HepG2 (cell line): ENCODE results near the gene NIT2. TPM values are rescaled to one million over a fixed set of nuclear protein-coding genes. Genes with fewer than 3 reads are reported as not detected.
A peak's percentile ranks its signal among the peaks of the same experiment; 100 is the strongest.

Source experiments
- ATAC-seq: fragments of 200-7000 bp; cut with Tn5 transposase; 3 replicates; pipeline ENCODE4 v1.9.1; 2020; ENCODE audit warnings: mild to moderate bottlenecking, moderate library complexity
- BruUV-seq: library from RNA; stranded (reverse); fragments of 400-500 nt; replicated peaks from 2 replicates; lab custom pipeline; 2021; lab: Mats Ljungman, UMichigan
- CTCF ChIA-PET: fragments of 300-600 bp; formaldehyde crosslinking; extraction: SDS; loops from one replicate; lab custom pipeline; 2021; ENCODE audit warnings: low total read pairs, inconsistent platforms, low intra/inter-chr PET ratio; lab: Yijun Ruan, JAX
- POLR2A ChIA-PET: fragments of 350-600 bp; sonication (Branson Sonifier 250); formaldehyde crosslinking; loops from one replicate; lab custom pipeline; 2020; ENCODE audit warnings: antibody characterized with exemption, inconsistent platforms; lab: Yijun Ruan, JAX
- DNase-seq: peaks from one replicate; pipeline ENCODE4 v3.0.0-alpha.2; 2015; ENCODE audit warnings: low spot score
- FAIRE-seq: peaks from 3 replicates; lab custom pipeline; 2011; peaks lifted over from hg19 to GRCh38; lab: Jason Lieb, UNC
- H2AFZ ChIP-seq: one replicate; pipeline ENCODE4 v1.6.1; 2011; ENCODE audit warnings: low read length, inconsistent platforms
- H3K27ac ChIP-seq: fragments of 300-600 bp; 3 replicates; pipeline ENCODE4 v1.8.0; 2011; ENCODE audit warnings: mixed run types, mild to moderate bottlenecking, mixed read lengths, low read length, inconsistent platforms; ENCODE audit not compliant: insufficient read depth; ENCODE audit errors: extremely low read length
- H3K27me3 ChIP-seq, 2 experiments: fragments of 200-600 bp in 1 of 2; 2 replicates in 1 of 2; 3 replicates in 1 of 2; pipeline versions ENCODE4 v1.6.0 to v1.8.0; 2011; ENCODE audit warnings: low read length in 2 of 2, mild to moderate bottlenecking in 2 of 2, moderate library complexity in 2 of 2, inconsistent platforms in 1 of 2; ENCODE audit not compliant: insufficient read depth in 2 of 2, control insufficient read depth in 1 of 2
- H3K36me3 ChIP-seq, 2 experiments: fragments of 200-600 bp in 1 of 2; replicated peaks in 1 of 2; 2 replicates in 1 of 2; 3 replicates in 1 of 2; pipeline versions ENCODE4 v1.5.1 to v1.8.0; 2011; ENCODE audit warnings: low read length in 2 of 2, inconsistent platforms in 1 of 2; ENCODE audit not compliant: insufficient read depth in 2 of 2, control insufficient read depth in 1 of 2
- H3K4me1 ChIP-seq: 2 replicates; pipeline ENCODE4 v1.5.1; 2012; ENCODE audit warnings: low read length, inconsistent platforms; ENCODE audit not compliant: insufficient read depth
- H3K4me2 ChIP-seq: 2 replicates; pipeline ENCODE4 v1.6.0; 2011; ENCODE audit warnings: low read depth, low read length, inconsistent platforms
- H3K4me3 ChIP-seq, 3 experiments: fragments of 200-600 bp in 1 of 3; sonication (generic), shearing (Covaris generic) in 1 of 3; replicated peaks in 1 of 3; 2 replicates each; pipeline ENCODE4 v1.5.1; 2011 to 2016; ENCODE audit warnings: low read length in 3 of 3, inconsistent platforms in 2 of 3, low read depth in 2 of 3, mild to moderate bottlenecking in 2 of 3, control low read depth in 1 of 3, mixed read lengths in 1 of 3; ENCODE audit not compliant: insufficient read depth in 1 of 3
- H3K79me2 ChIP-seq: one replicate; pipeline ENCODE4 v1.6.1; 2011; ENCODE audit warnings: low read length, inconsistent platforms; ENCODE audit not compliant: insufficient read depth
- H3K9ac ChIP-seq: 2 replicates; pipeline ENCODE4 v1.6.0; 2011; ENCODE audit warnings: mild to moderate bottlenecking, low read depth, low read length, inconsistent platforms; ENCODE audit not compliant: insufficient read depth
- H3K9me3 ChIP-seq: 2 replicates; pipeline ENCODE4 v1.5.1; 2012; ENCODE audit warnings: mild to moderate bottlenecking, low read length
- H4K20me1 ChIP-seq: 2 replicates; pipeline ENCODE4 v1.6.0; 2011; ENCODE audit warnings: inconsistent platforms, mild to moderate bottlenecking, low read length, moderate library complexity; ENCODE audit not compliant: insufficient read depth
- FOXO1 ChIP-seq: sonication (generic); formaldehyde crosslinking; IDR thresholded peaks from 2 replicates; pipeline ENCODE4 v1.4.0; 2020; ENCODE audit warnings: missing genetic modification reagents
- HMG20A ChIP-seq: IDR thresholded peaks from 2 replicates; pipeline ENCODE4 v1.6.1; 2016; ENCODE audit warnings: borderline replicate concordance
- RARA ChIP-seq: IDR thresholded peaks from 2 replicates; pipeline ENCODE4 v1.6.1; 2016; ENCODE audit warnings: missing genetic modification reagents, missing compliant biosample characterization
- RBM22 ChIP-seq: fragments of 200-400 bp; formaldehyde crosslinking; optimal IDR thresholded peaks from 2 replicates; pipeline ENCODE3; 2017; ENCODE audit warnings: mild to moderate bottlenecking, low read length, moderate library complexity
- ZMYM3 ChIP-seq: sonication (generic); formaldehyde crosslinking; IDR thresholded peaks from 2 replicates; pipeline ENCODE4 v1.5.1; 2020; ENCODE audit warnings: mild to moderate bottlenecking, missing genetic modification reagents
- ZNF121 ChIP-seq: sonication (generic); formaldehyde crosslinking; IDR thresholded peaks from 2 replicates; pipeline ENCODE4 v1.5.0; 2020; ENCODE audit warnings: mild to moderate bottlenecking, missing genetic modification reagents
- ZNF30 ChIP-seq: sonication (generic); formaldehyde crosslinking; IDR thresholded peaks from 2 replicates; pipeline ENCODE4 v1.5.0; 2020; ENCODE audit warnings: mild to moderate bottlenecking, missing genetic modification reagents
- ZNF547 ChIP-seq: sonication (generic); formaldehyde crosslinking; IDR thresholded peaks from 2 replicates; pipeline ENCODE4 v1.5.1; 2020; ENCODE audit warnings: mild to moderate bottlenecking, missing genetic modification reagents
- WGBS: methylation state at CpG from one replicate; pipeline ENCODE4 v1.1.6; 2017; ENCODE audit warnings: low lambda C conversion rate; 5-methylcytosine and 5-hydroxymethylcytosine counted together
- in situ Hi-C: cut with HindIII; loops from 2 replicates; pipeline ENCODE4 v1.10.0; 2017; ENCODE audit warnings: low pct_unique_long_range_greater_than_20kb; ENCODE audit not compliant: extremely low pct_ligation_motif_present
- intact Hi-C: fragments of 100-400 bp; cut with micrococcal nuclease; formaldehyde crosslinking; loops from one replicate; pipeline ENCODE4 v1.10.0; 2022; ENCODE audit not compliant: unreplicated experiment
- polyA plus RNA-seq, 8 experiments: library from polyadenylated mRNA; depleted of rRNA in 3 of 8; stranded (reverse) in 7 of 8; unstranded in 1 of 8; fragments of >200 nt; fragmentation: Illumina TruSeq in 4 of 8; extraction: Trizol in 4 of 8; gene quantifications; 2 replicates each; pipeline versions ENCODE4 v1.2.1 to v1.2.3, GENCODE V29; 2011 to 2016; ENCODE audit warnings: low read depth in 4 of 8, missing spikeins in 1 of 8, mixed read lengths in 1 of 8; ENCODE audit not compliant: insufficient read depth in 1 of 8
- total RNA-seq, 5 experiments: library from RNA; depleted of rRNA; stranded (reverse); fragments of >200 nt; fragmentation: Illumina TruSeq; extraction: Trizol; gene quantifications; 2 replicates each; pipeline ENCODE4 v1.2.3, GENCODE V29; 2016; ENCODE audit warnings: low read depth in 1 of 5
- TF ChIP-seq, protein P1 (sequence below): sonication (generic); formaldehyde crosslinking; IDR thresholded peaks from 2 replicates; pipeline ENCODE4 v1.5.1; 2020; ENCODE audit warnings: mild to moderate bottlenecking, missing genetic modification reagents

Gene NIT2
- total and polyA plus RNA-seq, 2 of the 13 experiments (the other 11 are each of a cell fraction or from before 2014, with no cell fraction given) = 43.4 to 49.1 TPM

DNA sequence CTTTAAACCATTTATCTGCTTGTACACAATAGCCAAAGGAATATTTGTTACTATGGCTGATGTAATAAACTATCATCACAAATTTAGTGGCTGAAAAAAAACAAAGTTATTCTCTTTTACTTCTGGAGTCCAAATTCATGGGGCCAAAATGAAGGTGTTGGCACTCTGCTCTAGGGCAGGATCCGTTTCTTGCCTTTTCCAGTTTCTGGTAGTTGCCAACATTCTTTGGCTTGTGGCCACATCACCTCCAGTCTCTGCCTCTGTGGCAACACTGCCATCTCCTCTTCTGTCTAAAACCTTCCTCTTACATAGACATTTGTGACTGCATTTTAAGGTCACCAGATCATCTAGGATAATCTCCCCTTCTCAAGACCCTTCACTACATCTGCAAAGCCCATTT is 27.3 kb downstream of the NIT2 start:
- no peaks in the 10 kb centered on the region for H3K27me3 ChIP-seq
- WGBS = 100% methylated on average over 1 of the region's 1 CpG
- no peak overlapping the region for H3K4me2 ChIP-seq
- H3K4me3 ChIP-seq = no peak overlapping the region
- TF ChIP-seq RBM22 = peak; percentile 69
- TF ChIP-seq, protein P1, sequence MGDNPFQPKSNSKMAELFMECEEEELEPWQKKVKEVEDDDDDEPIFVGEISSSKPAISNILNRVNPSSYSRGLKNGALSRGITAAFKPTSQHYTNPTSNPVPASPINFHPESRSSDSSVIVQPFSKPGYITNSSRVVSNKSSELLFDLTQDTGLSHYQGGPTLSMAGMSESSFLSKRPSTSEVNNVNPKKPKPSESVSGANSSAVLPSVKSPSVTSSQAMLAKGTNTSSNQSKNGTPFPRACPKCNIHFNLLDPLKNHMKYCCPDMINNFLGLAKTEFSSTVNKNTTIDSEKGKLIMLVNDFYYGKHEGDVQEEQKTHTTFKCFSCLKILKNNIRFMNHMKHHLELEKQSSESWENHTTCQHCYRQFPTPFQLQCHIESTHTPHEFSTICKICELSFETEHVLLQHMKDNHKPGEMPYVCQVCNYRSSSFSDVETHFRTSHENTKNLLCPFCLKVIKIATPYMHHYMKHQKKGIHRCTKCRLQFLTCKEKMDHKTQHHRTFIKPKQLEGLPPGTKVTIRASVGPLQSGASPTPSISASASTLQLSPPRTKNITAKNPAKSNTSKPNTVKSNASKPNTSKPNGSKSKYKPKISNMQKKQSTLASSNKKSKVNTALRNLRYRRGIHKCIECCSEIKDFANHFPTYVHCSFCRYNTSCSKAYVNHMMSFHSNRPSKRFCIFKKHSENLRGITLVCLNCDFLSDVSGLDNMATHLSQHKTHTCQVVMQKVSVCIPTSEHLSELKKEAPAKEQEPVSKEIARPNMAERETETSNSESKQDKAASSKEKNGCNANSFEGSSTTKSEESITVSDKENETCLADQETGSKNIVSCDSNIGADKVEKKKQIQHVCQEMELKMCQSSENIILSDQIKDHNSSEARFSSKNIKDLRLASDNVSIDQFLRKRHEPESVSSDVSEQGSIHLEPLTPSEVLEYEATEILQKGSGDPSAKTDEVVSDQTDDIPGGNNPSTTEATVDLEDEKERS = peak; percentile 72; the same call in 1 of the 2 replicates
- TF ChIP-seq ZNF30 (CRISPR knock-in tag) = no peak
- TF ChIP-seq ZMYM3 (CRISPR knock-in tag) = 0 out of 2 replicates have a peak, but pooled peaks have one; percentile 45
- no TSS peak for BruUV-seq
- peaks cover 4% of the 10 kb centered on the region; the same call in 1 of the 2 replicates for H3K9me3 ChIP-seq
- FAIRE-seq (no peak), ATAC-seq (no peak), DNase-seq (no peak)
- H3K79me2 ChIP-seq = no peaks in the 10 kb centered on the region
- H3K27ac ChIP-seq = no peak overlapping the region
- no peak overlapping the region for H3K9ac ChIP-seq
- CTCF ChIA-PET = no interaction called here
- H2AFZ ChIP-seq = no peak overlapping the region
- no peaks in the 10 kb centered on the region for H4K20me1 ChIP-seq
- intact Hi-C loops = no loop called here
- in situ Hi-C loops = no loop called here
- POLR2A ChIA-PET = no interaction called here
- peaks cover 2 to 23% of the 10 kb centered on the region in 2 experiments; a peak in 4 of 5 replicates for H3K36me3 ChIP-seq
- H3K4me1 ChIP-seq = peaks cover 25% of the 10 kb centered on the region

DNA sequence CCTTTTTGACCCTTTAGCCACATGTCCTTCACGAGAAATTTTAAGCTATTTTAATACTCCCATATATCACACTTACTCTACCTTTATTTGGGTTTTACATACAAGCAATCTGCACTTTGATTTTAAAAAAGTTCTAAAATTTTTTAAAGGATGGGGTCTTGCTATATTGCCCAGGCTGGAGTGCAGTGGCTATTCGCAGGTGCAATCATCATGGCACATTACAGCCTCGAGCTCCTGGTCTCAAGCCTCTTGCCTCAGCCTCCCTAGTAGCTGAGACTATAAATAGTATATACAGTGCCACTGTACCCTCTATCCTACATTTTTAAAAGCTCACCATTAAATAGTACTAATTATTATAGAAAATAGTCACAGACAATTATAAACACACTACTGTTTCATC is 29.9 kb downstream of the NIT2 start:
- FAIRE-seq (no peak), DNase-seq (no peak), ATAC-seq (no peak)
- Histone ChIP-seq H3K9me3 (peaks cover 4% of the 10 kb centered on the region; the same call in 1 of the 2 replicates), H3K27ac (no peak overlapping the region), H3K4me2 (no peak overlapping the region), H3K79me2 (no peaks in the 10 kb centered on the region), H3K9ac (no peak overlapping the region), H3K4me3 (no peak overlapping the region), H2AFZ (no peak overlapping the region), H3K36me3 (peaks cover 4 to 48% of the 10 kb centered on the region in 2 experiments), H4K20me1 (no peaks in the 10 kb centered on the region), H3K27me3 (no peaks in the 10 kb centered on the region), H3K4me1 (peaks cover 10% of the 10 kb centered on the region)
- in situ Hi-C loops = no loop called here
- ChIA-PET POLR2A (interaction anchor here (0.8 kb wide), 1 partner anchor 37 kb away, joined by 3 read pairs; the partner anchor contains the start of genes LNP1 and TOMM70), CTCF (no interaction called here)
- intact Hi-C loops = no loop called here
- TF ChIP-seq HMG20A (CRISPR knock-in tag) (no peak), ZNF121 (CRISPR knock-in tag) (peak; percentile 80), ZNF547 (CRISPR knock-in tag) (no peak), FOXO1 (CRISPR knock-in tag) (no peak), RARA (CRISPR knock-in tag) (no peak)
- 95% methylated on average over 3 of the region's 3 CpGs for WGBS
- no TSS peak for BruUV-seq
